Measurements from ENCODE around the gene ADAMTS18.
"Not testable (repeated sequence)": the region's sequence is repeated elsewhere in the genome, so short reads cannot be mapped to it uniquely, and the experiment has no call there.

The ADAMTS18 gene, protein sequence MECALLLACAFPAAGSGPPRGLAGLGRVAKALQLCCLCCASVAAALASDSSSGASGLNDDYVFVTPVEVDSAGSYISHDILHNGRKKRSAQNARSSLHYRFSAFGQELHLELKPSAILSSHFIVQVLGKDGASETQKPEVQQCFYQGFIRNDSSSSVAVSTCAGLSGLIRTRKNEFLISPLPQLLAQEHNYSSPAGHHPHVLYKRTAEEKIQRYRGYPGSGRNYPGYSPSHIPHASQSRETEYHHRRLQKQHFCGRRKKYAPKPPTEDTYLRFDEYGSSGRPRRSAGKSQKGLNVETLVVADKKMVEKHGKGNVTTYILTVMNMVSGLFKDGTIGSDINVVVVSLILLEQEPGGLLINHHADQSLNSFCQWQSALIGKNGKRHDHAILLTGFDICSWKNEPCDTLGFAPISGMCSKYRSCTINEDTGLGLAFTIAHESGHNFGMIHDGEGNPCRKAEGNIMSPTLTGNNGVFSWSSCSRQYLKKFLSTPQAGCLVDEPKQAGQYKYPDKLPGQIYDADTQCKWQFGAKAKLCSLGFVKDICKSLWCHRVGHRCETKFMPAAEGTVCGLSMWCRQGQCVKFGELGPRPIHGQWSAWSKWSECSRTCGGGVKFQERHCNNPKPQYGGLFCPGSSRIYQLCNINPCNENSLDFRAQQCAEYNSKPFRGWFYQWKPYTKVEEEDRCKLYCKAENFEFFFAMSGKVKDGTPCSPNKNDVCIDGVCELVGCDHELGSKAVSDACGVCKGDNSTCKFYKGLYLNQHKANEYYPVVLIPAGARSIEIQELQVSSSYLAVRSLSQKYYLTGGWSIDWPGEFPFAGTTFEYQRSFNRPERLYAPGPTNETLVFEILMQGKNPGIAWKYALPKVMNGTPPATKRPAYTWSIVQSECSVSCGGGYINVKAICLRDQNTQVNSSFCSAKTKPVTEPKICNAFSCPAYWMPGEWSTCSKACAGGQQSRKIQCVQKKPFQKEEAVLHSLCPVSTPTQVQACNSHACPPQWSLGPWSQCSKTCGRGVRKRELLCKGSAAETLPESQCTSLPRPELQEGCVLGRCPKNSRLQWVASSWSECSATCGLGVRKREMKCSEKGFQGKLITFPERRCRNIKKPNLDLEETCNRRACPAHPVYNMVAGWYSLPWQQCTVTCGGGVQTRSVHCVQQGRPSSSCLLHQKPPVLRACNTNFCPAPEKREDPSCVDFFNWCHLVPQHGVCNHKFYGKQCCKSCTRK (N-terminal part only)

DNA sequence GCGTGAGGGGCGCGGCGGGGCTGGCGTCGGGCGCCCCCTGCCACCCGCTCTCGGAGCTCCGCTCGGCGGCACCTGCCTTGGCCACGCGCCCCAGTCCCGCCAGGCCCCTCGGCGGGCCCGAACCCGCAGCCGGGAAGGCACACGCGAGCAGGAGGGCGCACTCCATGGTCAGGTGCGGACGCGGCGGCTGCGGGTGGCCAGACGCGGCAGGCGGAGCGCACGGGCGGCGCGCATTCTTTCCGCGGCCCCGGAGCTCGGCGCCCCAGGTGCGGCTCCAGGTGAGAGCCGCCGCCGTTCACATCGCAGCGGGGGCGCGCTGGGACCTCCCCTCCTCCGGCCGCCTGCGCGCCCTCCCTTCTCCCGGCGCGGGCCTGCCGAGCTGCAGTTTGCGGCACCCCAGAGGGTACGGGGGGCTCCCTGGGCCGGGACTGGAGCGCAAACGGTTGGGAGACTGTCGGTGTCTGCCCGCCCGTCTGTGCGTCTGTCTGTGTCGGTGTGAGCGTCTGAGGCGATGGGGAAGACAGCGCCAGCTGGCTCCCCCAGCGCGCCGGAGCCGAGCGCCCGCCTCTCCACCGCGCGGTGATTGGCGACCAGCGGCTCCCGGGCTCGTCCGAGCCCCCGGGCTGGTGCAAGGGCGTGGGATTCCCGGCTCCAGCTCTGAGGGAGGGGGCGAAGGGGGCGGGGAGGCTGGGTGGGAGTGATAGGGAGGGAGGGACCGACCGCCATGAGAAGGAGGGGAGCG is at the start of gene ADAMTS18:
TSS of gene ADAMTS18 (minus strand) at position 505 of the 742 bp plus-strand sequence. CDS start at position 166, 339 bp downstream.
- no peak within 1 kb of the TSS for H3K9ac ChIP-seq (ENCODE audit: low read length)
- no peaks in the 10 kb centered on the region for H3K36me3 ChIP-seq (ENCODE audit: insufficient read depth, low read length)
- H3K4me1 ChIP-seq (ENCODE audit: insufficient read depth, low read length): no peaks in the 10 kb centered on the region
- no peaks in the 10 kb centered on the region for H3K9me3 ChIP-seq (ENCODE audit: low read length)
- H3K4me3 ChIP-seq (ENCODE audit: low read depth in 1 of 2, low read length in 2 of 2): no peak within 1 kb of the TSS
- H3K27ac ChIP-seq (ENCODE audit: low read depth, low read length): no peak within 1 kb of the TSS
- peaks cover 15 to 34% of the 10 kb centered on the region in 2 donors for H3K27me3 ChIP-seq (ENCODE audit: control insufficient read depth in 1 of 2, insufficient read depth in 2 of 2, low read length in 2 of 2)

DNA sequence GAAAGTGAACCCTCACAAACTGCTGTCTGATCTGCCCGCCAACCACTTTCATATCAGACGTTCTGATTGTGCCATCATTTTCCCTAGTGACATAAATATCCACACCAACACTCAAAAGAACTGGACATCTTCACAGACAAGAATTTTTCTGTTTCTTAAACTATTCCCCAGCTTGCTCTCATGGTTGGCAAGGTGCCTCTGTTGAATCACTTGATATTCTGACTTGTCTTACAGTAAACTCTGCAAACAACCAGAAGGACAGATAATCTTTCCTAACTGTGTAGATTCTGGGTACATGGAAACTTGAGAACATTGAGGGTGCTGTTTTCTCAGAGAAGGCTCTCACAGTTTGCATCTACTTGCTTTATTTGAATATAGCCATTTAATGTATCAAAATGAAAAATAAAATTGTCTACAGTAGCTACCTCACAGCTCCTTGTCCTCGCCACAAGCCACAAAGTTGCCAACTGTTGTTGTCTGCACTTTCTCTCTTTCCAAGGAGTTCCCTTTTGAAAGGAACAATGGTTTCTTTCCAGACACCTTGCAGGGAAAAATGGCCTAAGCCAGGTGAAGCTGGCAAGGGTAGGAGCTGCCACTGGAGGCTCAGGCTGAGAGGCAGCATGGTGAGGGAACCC is 46.0 kb upstream of the ADAMTS18 start:
- no peak overlapping the region for H3K27ac ChIP-seq (ENCODE audit: low read depth, low read length)

DNA sequence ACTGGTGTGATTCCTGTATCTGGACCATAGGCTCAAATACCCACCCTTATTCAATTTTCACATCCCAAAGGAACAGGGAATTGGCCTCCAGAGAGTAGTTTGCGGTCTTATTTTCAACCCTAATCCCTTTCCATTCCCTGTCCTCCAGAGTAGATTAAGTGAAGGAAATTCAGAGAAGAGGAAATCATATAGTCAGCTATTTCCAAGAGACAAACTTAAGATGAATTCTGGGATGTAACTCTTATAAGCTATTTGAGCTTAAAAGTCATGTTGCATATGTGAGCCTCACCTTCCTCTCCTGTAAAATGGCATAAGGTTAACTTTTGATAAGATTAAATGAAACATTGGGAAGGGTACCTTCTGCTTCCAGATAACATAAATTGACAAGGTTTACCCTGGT is 37.4 kb upstream of the ADAMTS18 start:
- no peaks in the 10 kb centered on the region for H3K36me3 ChIP-seq (ENCODE audit: insufficient read depth, low read length)
- no peak overlapping the region for H3K27ac ChIP-seq (ENCODE audit: low read depth, low read length)
- H3K4me1 ChIP-seq (ENCODE audit: insufficient read depth, low read length): no peaks in the 10 kb centered on the region
- H3K9ac ChIP-seq (ENCODE audit: low read length): no peak overlapping the region
- H3K4me3 ChIP-seq (ENCODE audit: low read depth in 1 of 2, low read length in 2 of 2): no peak overlapping the region
- no peaks in the 10 kb centered on the region for H3K9me3 ChIP-seq (ENCODE audit: low read length)
- no peaks in the 10 kb centered on the region for H3K27me3 ChIP-seq (ENCODE audit: control insufficient read depth in 1 of 2, insufficient read depth in 2 of 2, low read length in 2 of 2)

More for the DNA sequence above, 46.0 kb upstream of the ADAMTS18 start:
- no peak overlapping the region for H3K4me3 ChIP-seq (ENCODE audit: low read depth in 1 of 2, low read length in 2 of 2)
- no peak overlapping the region for H3K9ac ChIP-seq (ENCODE audit: low read length)
- no peaks in the 10 kb centered on the region for H3K36me3 ChIP-seq (ENCODE audit: insufficient read depth, low read length)
- no peaks in the 10 kb centered on the region for H3K27me3 ChIP-seq (ENCODE audit: control insufficient read depth in 1 of 2, insufficient read depth in 2 of 2, low read length in 2 of 2)
- H3K9me3 ChIP-seq (ENCODE audit: low read length): no peaks in the 10 kb centered on the region
- H3K4me1 ChIP-seq (ENCODE audit: insufficient read depth, low read length): no peaks in the 10 kb centered on the region

DNA sequence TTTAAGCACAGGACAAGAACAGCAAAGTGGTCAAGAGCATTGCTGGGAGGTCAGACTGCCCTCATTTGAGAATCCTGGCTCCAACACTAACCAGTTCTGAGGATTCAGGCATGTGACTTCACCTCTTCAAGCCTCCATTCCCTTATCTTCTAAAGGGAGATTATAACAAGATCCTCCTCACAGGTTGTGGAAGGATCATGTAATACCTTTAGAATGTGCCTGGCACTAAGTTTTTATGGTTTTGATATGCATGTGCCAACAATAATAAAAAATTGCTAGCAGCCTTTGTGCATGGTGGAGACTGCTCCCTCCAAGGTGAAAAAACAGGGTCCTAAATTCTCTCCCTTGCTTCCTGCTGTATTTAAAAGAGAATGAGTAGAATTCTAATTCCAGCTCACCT is 36.0 kb upstream of the ADAMTS18 start:
- Histone ChIP-seq H3K27me3 (ENCODE audit: control insufficient read depth in 1 of 2, insufficient read depth in 2 of 2, low read length in 2 of 2) (no peaks in the 10 kb centered on the region), H3K36me3 (ENCODE audit: insufficient read depth, low read length) (no peaks in the 10 kb centered on the region), H3K27ac (ENCODE audit: low read depth, low read length) (no peak overlapping the region), H3K9ac (ENCODE audit: low read length) (no peak overlapping the region), H3K9me3 (ENCODE audit: low read length) (no peaks in the 10 kb centered on the region), H3K4me3 (ENCODE audit: low read depth in 1 of 2, low read length in 2 of 2) (no peak overlapping the region), H3K4me1 (ENCODE audit: insufficient read depth, low read length) (no peaks in the 10 kb centered on the region)

DNA sequence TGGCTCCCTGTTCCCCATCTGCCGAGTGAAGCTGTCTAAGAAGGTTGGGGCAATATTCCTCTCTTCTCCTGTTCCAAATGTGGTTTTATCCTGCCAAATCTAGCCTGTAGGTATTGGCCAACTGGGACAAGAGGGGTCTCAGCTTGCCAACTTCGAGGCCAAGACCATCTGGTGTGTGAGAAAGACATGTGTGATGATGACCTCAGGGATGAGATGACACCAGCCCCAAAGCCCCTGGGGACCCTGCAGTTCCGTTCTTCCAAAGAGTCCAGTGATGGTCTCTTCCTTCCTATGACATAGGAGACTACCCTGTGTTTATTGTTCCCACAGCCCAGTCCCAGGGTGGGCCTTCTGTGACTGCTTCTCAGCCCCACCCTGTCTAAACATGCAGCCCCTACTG is 34.8 kb upstream of the ADAMTS18 start:
- H3K9me3 ChIP-seq (ENCODE audit: low read length): no peaks in the 10 kb centered on the region
- no peaks in the 10 kb centered on the region for H3K27me3 ChIP-seq (ENCODE audit: control insufficient read depth in 1 of 2, insufficient read depth in 2 of 2, low read length in 2 of 2)
- no peak overlapping the region for H3K9ac ChIP-seq (ENCODE audit: low read length)
- no peaks in the 10 kb centered on the region for H3K4me1 ChIP-seq (ENCODE audit: insufficient read depth, low read length)
- H3K4me3 ChIP-seq (ENCODE audit: low read depth in 1 of 2, low read length in 2 of 2): no peak overlapping the region
- no peaks in the 10 kb centered on the region for H3K36me3 ChIP-seq (ENCODE audit: insufficient read depth, low read length)
- no peak overlapping the region for H3K27ac ChIP-seq (ENCODE audit: low read depth, low read length)

DNA sequence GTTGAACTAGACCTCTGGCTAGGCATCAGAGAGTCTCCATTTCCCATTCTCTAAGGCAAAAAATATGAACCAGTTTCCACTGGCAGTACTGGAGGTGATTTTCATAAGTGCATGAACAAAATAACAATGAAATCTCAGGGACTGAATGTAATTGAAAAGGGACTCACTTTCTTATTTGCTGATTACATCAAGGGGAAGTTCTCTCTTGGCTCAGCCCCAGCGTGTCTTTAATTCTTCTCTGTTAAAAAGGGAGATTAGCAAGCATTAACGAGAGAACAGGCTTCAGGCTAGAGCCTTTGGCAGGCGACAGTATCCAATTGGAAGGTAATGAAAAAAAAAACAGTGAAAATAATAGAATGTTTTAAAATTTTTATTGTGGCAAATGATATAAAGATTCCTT is 34.0 kb upstream of the ADAMTS18 start:
- Histone ChIP-seq H3K36me3 (ENCODE audit: insufficient read depth, low read length) (no peaks in the 10 kb centered on the region), H3K27me3 (ENCODE audit: control insufficient read depth in 1 of 2, insufficient read depth in 2 of 2, low read length in 2 of 2) (no peaks in the 10 kb centered on the region), H3K4me1 (ENCODE audit: insufficient read depth, low read length) (no peaks in the 10 kb centered on the region), H3K9me3 (ENCODE audit: low read length) (no peaks in the 10 kb centered on the region), H3K4me3 (ENCODE audit: low read depth in 1 of 2, low read length in 2 of 2) (no peak overlapping the region), H3K9ac (ENCODE audit: low read length) (no peak overlapping the region), H3K27ac (ENCODE audit: low read depth, low read length) (no peak overlapping the region)

DNA sequence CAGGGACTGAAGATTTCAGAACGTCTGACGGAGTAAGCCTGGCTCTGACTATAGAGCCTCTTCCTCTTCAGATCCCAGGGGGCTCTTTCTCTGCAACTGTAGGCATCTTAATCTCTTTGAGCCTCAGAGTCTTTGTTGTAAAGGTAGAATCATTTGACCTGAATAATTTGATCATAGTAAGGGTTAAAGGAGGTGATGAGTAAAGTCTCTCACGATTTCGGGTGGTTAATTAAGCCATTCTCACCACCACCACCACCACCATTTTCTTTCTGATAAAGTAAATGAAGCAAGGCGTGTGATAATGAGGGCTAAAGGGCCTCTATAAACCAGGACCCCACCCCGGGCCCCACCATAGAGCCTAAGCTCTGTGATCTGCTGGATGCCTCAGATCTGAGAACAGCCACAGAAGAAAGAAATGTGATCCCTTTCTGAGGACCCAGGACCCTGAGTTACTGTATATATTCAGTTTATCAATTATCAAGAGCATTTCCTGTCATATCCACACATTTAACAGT is 33.0 kb upstream of the ADAMTS18 start:
- Histone ChIP-seq H3K9me3 (ENCODE audit: low read length) (no peaks in the 10 kb centered on the region), H3K36me3 (ENCODE audit: insufficient read depth, low read length) (no peaks in the 10 kb centered on the region), H3K4me3 (ENCODE audit: low read depth in 1 of 2, low read length in 2 of 2) (no peak overlapping the region), H3K27me3 (ENCODE audit: control insufficient read depth in 1 of 2, insufficient read depth in 2 of 2, low read length in 2 of 2) (no peaks in the 10 kb centered on the region), H3K9ac (ENCODE audit: low read length) (no peak overlapping the region), H3K4me1 (ENCODE audit: insufficient read depth, low read length) (no peaks in the 10 kb centered on the region), H3K27ac (ENCODE audit: low read depth, low read length) (no peak overlapping the region)

DNA sequence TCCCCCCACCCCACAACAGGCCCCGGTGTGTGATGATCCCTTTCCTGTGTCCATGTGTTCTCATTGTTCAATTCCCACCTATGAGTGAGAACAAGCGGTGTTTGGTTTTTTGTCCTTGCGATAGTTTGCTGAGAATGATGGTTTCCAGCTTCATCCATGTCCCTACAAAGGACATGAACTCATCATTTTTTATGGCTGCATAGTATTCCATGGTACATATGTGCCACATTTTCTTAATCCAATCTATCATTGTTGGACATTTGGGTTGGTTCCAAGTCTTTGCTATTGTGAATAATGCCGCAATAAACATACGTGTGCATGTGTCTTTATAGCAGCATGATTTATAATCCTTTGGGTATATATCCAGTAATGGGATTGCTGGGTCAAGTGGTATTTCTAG is 28.8 kb upstream of the ADAMTS18 start:
- H3K9me3 ChIP-seq (ENCODE audit: low read length); H3K27me3 ChIP-seq (ENCODE audit: control insufficient read depth in 1 of 2, insufficient read depth in 2 of 2, low read length in 2 of 2); H3K27ac ChIP-seq (ENCODE audit: low read depth, low read length); H3K4me3 ChIP-seq (ENCODE audit: low read depth in 1 of 2, low read length in 2 of 2); H3K9ac ChIP-seq (ENCODE audit: low read length); H3K4me1 ChIP-seq (ENCODE audit: insufficient read depth, low read length); H3K36me3 ChIP-seq (ENCODE audit: insufficient read depth, low read length): not testable (repeated sequence)

DNA sequence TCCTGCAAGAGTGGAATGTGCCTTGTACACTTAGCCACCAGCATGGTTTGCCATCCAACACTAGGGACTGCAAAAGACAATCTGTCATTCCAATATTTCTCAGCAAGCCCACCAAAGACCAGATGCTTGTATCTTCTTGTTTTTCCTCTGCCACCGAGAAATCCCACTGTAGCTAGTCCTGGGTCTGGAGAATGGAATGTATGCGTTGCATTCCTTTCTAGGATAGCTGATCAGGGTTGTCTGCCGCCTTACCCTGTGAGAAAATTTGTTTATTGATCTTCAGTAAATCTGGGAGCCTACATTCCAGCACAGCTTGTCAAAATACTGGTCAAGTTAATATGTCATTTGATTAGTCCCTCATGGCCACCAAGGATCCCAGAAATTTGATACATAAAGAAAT is 28.1 kb upstream of the ADAMTS18 start:
- Histone ChIP-seq H3K36me3 (ENCODE audit: insufficient read depth, low read length) (no peaks in the 10 kb centered on the region), H3K27ac (ENCODE audit: low read depth, low read length) (no peak overlapping the region), H3K4me3 (ENCODE audit: low read depth in 1 of 2, low read length in 2 of 2) (no peak overlapping the region), H3K27me3 (ENCODE audit: control insufficient read depth in 1 of 2, insufficient read depth in 2 of 2, low read length in 2 of 2) (no peaks in the 10 kb centered on the region), H3K9ac (ENCODE audit: low read length) (no peak overlapping the region), H3K4me1 (ENCODE audit: insufficient read depth, low read length) (no peaks in the 10 kb centered on the region), H3K9me3 (ENCODE audit: low read length) (no peaks in the 10 kb centered on the region)

DNA sequence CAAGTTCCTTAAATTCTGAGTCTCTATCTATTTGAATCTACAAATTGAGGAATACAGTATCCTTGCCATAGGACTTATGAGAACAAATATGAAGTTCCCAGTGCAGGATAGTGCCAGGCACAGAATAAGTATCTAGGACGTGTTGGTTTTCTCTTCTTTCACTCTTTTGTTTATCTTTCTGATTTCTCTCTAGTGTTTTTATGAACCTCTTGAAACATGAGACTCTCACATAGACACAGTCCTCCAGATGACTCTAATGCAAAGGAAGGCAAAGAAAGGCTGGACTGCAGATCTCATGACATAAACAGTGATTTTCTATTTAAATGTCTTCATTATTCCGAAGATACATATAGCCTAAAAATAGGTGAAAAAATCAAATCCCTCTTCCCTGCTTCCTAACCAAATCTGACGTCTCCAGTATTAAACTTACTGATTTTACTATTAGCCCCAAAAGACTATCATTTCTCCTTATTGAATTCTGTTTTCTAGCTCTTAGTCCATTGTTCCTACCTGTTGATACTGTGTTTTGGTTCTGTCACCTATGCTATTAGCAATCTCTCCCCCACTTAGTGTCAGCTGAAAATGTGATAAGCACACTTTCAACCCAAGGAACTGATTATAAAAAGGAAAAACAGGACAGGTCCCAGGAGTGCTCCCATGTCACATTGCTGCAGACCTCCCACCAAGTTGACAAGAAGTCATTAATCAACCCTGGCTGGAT is 24.9 kb upstream of the ADAMTS18 start:
- no peaks in the 10 kb centered on the region for H3K27me3 ChIP-seq (ENCODE audit: control insufficient read depth in 1 of 2, insufficient read depth in 2 of 2, low read length in 2 of 2)
- no peaks in the 10 kb centered on the region for H3K36me3 ChIP-seq (ENCODE audit: insufficient read depth, low read length)

More for the DNA sequence above, 24.9 kb upstream of the ADAMTS18 start:
- Histone ChIP-seq H3K4me1 (ENCODE audit: insufficient read depth, low read length) (no peaks in the 10 kb centered on the region), H3K9me3 (ENCODE audit: low read length) (no peaks in the 10 kb centered on the region), H3K4me3 (ENCODE audit: low read depth in 1 of 2, low read length in 2 of 2) (no peak overlapping the region), H3K27ac (ENCODE audit: low read depth, low read length) (no peak overlapping the region), H3K9ac (ENCODE audit: low read length) (no peak overlapping the region)

Data from muscle layer of colon (tissue), 2 donors.